Activated CD4-positive, alpha-beta T cell treated with anti-CD3 and anti-CD28 coated beads, Interleukin-2, amount 50 U/mL, for 1 hour (primary cell): ENCODE data around the gene APBA2.

Source experiments
- DNase-seq: peaks from one replicate; pipeline ENCODE4 v3.0.0-alpha.2; 2020

The APBA2 gene

GRCh38 chr15:29093065-29093435, 207.3 kb downstream of the APBA2 start:
- DNase-seq, result no peak

- DNase-seq, result no peak
Observed at GRCh38 chr15:29093696-29094343, 208.0 kb downstream of the APBA2 start.

DNA sequence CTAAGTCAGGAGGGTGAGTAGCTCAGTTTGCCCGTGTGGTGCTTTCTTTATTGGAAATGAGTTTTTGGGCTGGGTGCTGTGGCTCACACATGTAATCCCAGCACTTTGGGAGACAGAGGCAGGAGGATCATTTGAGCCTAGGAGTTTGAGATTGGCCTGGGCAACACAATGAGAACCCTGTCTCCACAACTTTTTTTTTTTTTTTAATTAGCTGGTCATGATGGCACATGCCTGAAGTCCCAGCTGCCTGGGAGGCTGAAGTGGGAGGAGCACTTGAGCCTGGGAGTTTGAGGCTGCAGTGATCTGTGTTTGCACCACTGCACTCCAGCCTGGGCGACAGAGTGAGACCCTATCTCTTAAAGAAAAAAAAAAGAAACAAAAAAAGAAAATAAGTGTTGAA, 208.9 kb downstream of the APBA2 start:
- DNase-seq, result no peak

- DNase-seq, result no peak
Observed at GRCh38 chr15:29095746-29096145, 210.0 kb downstream of the APBA2 start.

DNA sequence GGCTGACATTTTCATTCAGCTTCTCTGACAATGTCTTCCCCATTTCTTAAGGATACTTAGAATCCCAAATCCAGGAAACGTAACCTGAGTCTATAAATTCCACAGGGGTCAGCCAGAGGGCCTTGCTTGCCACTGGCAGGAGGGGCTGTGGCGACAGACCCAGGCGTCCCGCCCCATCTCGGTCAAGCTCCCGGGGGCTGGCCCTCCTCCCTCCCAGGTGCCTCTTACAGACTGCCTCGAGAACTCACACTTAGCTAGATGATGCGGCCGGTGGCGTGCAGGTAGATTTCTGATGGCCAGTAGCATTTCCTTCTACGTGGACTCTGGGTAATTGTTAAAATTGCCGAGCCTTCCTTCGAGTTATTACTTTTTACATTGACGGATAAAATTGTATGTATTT, 211.4 kb downstream of the APBA2 start:
- no peak for DNase-seq

GRCh38 chr15:29097971-29098370, 212.2 kb downstream of the APBA2 start:
- no peak for DNase-seq

- DNase-seq, result no peak
Observed at GRCh38 chr15:29098652-29099051, 212.9 kb downstream of the APBA2 start.

DNA sequence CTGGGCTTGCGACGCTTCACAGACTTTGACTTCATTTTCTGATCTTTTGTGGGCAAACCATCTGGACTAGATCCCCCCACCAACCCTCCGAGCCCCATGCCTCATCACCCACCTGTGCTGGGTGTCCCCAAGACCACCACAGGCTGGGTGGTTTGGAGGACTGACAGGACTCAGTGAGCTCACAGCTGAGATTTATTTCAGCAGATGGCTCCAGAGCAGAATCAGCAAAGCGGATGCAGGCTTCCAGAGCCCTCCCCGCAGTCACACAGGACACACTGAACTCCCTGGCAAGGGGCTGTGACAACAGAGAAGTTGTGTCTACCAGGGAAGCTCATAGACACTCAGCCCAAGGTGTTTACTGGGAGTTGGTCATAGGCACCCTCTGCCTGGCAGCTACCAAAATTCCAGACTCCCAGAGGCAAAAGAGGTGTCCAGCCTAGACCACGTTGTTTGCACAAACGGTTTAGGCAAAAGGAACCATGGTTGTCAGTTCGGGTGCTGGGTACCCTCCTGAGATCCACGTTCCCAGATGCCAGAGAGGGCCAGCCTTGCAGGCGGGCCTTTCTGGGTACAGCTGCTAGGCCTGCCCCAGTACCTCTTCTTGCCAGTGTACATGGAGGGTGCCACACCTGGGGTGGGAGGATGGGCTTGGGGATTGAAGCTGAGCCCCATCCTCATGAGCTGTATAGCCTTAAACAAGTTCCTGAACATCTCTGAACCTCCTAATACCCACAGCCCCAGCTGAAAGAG, 213.5 kb downstream of the APBA2 start:
- no peak for DNase-seq

DNA sequence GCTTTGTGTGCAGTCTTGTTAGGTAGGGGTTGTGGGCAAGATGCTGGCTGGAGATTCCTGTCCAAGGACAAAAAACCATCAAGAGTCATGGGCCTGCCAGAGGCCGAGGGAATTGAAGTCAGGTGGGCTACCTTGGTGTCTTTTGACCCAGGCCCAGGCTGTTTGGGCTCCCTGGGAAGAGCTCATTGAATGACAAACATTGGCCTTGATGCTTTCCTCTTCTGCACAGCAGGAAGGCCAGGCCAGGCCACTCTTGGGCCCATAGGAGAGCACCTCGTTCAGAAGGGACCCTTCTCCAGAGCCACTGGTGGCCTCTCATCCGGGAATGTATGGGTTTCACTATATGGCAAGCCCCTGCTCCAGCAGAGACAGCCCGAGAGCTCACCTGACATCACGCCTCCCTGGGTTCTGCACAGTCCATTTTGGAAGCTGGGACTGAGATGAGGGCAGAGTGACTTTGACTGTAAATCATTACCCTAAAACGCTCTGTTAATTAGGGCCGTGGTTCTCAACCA, 214.8 kb downstream of the APBA2 start:
- no peak for DNase-seq

- DNase-seq, result no peak
Observed at GRCh38 chr15:29101491-29101890, 215.7 kb downstream of the APBA2 start.

DNA sequence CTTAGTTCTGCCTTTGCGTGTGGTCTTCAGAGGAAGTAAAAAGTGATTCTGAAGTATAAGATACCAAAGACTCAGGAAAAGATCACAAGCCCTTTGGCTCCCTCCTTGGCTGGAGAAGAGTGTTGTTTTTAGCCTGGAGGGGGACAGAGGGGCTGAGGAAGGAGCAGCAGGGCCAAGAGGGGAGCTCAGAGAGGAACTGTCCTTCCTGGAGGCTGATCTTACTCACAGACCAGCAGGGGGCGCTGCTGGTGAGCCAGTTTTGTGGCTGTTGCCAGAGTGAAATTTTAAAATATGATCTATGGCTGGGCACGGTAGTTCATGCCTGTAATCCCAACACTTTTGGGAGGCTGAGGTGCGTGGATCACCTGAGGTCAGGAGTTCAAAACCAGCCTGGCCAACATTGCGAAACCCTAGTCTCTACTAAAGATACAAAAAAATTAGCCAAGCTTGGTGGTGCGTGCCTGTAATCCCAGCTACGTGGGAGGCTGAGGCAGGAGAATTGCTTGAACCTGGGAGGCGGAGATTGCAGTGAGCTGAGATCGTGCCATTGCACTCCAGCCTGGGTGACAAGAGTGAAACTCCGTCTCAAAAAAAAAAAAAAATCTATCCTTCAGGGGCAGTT, 216.5 kb downstream of the APBA2 start:
- DNase-seq, result peak; percentile 59

DNA sequence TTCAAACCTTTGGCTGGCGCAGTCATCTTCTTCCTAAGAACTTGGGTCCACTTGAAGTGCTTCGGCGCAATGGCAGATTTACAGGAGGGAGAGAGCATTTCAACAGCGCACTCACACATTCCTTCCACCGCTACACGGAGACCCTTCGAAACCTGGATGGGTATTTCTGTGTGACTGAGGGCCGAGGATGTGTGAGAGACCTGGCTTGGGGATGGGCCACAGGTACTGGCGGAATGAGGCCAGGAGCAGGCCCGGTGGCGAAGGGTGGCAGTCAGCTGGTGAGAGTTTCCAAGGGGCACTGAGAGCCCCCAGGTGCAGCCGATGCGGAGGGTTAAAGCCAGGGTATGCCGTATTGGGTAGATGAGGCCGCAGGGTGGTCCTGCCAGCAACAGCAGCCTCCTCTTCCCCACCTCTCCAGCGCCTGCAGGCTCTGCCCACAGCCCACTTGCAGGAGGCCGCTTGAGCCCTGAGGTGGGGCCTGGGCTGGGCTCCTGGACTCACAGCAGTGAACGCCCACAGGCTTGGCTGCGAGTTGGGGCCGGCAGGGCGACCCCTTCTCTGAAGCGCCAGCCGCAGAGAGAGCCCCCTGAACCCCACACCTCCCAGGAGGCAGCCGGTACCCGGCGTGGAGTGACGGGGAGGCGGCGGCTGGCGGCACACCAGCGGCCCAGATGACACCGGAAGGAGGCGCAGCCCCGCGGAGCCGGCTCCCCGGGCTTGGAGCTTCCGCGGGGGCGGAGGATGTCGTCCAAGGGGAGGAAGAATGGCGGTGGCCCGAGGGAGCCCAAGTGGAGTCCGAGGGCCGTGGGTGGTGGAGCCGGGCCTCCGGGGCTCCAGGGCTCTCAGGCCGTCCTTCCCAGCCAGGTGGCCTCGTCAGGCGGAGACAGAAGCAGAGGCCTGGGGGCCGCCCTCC, 217.4 kb downstream of the APBA2 start:
- DNase-seq, result no peak

DNA sequence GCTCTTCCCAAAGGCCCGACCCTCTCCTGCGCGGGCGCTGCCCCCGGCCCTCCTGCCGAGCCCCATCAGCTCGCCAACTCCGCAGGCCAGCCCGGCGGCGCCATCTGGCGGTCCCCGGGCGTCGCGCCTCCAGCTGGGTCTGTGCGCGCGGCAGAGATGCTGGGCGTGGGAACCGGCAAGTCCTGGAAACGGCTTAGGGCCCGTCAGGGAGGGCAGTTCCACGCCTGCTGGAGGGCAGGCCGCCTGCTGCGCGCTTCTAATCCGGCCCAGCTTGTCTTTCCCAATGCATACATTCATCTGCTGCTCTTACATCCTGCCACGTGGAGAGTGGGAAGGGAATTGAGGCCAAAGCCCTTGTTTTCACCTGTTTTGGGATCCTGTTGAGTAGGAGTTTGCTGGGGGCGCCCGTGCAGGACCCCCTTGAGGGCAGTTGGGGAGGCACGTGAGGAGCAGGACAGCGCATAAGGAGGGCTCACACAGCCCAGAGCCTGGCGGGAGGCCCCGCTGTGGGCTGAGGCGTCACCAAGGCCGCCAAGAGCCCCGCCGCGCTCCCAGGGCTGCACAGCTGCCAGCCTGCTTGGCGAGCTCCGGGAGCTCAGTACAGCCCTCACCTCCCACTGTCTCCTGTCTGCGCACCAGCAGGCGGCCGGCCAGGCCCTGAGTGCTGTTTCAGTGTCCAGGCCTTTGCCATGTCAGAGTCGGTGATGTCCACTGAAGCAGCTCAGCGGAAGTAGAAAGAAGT, 218.2 kb downstream of the APBA2 start:
- DNase-seq, result peak; percentile 56

DNA sequence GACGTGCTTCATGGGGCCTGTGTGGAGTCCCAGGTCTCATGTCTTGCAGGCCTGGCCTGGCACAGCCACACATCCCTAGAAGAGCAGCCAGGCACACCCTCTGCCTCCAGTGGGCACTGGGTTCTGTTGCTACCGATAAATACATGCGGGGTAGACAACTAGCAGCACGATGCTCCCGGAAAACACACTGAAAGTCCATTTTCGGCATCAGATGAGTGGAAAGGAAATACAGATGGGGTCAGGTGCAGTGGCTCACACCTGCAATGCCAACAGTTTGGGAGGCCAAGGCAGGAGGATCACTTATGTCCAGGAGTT, 218.7 kb downstream of the APBA2 start:
- DNase-seq, result no peak

DNA sequence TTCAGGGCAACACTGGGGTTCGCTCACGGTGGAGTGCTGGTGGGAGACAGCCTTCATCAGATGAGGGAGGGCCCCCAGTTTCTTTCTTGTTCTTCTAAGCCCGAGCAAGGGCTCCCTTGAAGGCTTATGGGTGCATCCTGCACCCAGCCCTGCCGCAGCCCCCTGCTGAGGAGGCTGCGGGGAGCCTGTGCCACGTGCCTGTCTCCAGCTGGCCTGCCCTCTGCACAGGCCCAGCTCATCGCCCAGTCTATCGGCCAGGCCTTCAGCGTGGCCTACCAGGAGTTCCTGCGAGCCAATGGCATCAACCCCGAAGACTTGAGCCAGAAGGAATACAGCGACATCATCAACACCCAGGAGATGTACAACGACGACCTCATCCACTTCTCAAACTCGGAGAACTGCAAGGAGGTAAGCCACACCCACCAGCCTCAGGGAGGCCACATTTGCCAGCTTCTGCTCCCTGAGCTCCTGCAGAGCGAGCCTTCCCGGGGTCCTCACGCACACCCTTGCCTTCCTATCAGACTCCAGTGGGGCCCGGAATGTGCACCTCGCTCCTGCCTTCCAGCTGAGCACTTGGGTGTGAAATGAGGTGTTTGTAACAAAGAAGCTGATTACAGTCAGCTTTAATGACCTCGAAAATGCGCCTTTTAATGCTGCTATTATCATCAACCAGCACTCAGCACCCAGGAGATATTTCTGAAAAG, 219.5 kb downstream of the APBA2 start:
- DNase-seq, result no peak

DNA sequence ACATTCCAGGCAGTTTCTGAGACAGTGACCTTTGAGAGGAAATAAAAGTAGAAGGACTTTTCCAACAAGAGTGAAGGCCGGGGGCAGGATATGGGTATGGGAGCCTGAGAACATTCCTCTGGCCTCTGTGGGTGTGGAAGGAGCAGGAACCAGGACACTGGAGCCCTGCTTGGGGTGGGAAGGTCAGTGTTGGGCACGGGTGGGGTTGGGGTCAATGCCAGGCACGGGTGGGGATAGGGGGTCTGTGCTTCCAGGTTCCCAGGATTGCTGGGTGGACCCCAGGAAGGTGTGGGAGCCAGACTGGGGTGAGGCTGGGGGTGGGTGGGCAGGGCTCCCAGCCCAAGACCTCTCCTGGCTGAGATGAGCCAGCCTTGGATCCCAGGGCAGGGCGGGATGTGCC, 220.3 kb downstream of the APBA2 start:
- no peak for DNase-seq

- no peak for DNase-seq
Observed at GRCh38 chr15:29106551-29107290, 220.9 kb downstream of the APBA2 start.

- DNase-seq, result no peak
Observed at GRCh38 chr15:29107291-29107890, 221.6 kb downstream of the APBA2 start.

GRCh38 chr15:29107971-29108645, 222.3 kb downstream of the APBA2 start:
- DNase-seq, result no peak

DNA sequence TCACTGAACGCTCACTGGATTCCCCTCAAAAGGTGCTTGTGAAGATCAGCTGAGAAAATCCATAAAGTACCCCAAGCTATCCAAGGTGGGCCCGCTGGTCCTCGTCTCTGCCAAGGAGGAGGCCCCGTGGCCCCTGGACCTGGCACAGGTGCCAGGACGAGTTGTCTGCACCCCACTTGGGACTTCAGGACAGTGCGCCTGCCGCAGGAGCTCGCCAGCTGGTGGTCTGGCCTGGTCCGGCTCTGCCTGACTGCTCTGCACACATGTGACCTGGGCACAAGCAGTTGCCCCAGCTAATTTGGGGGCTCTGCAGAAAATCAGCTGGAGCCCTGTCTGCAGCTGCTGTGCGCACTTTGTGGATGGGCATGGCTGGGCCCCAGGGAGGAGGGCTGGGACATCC, 224.0 kb downstream of the APBA2 start:
- no peak for DNase-seq
